Stimulated activated naive B cell treated with anti-CD40 and anti-IgM and Interleukin-4, amounts not matched to agents 10 μg/mL and 1 μg/mL and 100 μg/mL, for 72 hours (primary cell): ENCODE data around the gene COL8A2.

Experiments used
- ATAC-seq, 2 donors: fragments of 150-1000 bp; cut with Tn5 transposase; replicated peaks; 2 replicates each; pipeline ENCODE4 v1.10.0; 2021; ENCODE audit warnings: moderate library complexity in 1 of 2
- DNase-seq: peaks from one replicate; pipeline ENCODE4 v3.0.0; 2021
- H3K27ac Mint-ChIP-seq: one replicate; pipeline ENCODE4 v1.8.0; 2022; ENCODE audit warnings: mild to moderate bottlenecking, mixed read lengths
- H3K27me3 Mint-ChIP-seq, 2 donors: one replicate each; pipeline ENCODE4 v1.8.0; 2022; ENCODE audit warnings: mixed read lengths in 2 of 2
- H3K36me3 Mint-ChIP-seq, 2 donors: one replicate each; pipeline ENCODE4 v1.8.0; 2022; ENCODE audit warnings: mixed read lengths in 2 of 2, mild to moderate bottlenecking in 1 of 2
- H3K4me1 Mint-ChIP-seq, 2 donors: one replicate each; pipeline ENCODE4 v1.8.0; 2022; ENCODE audit warnings: mixed read lengths in 2 of 2, mild to moderate bottlenecking in 1 of 2
- H3K4me3 Mint-ChIP-seq, 2 donors: one replicate each; pipeline ENCODE4 v1.8.0; 2022; ENCODE audit warnings: mild to moderate bottlenecking in 2 of 2, mixed read lengths in 2 of 2, moderate library complexity in 1 of 2
- H3K9me3 Mint-ChIP-seq, 2 donors: one replicate each; pipeline ENCODE4 v1.8.0; 2022; ENCODE audit warnings: mixed read lengths in 2 of 2, mild to moderate bottlenecking in 1 of 2

Gene COL8A2

GRCh38 chr1:36122062-36123030 lies 2.7 kb downstream of the COL8A2 start:
- ATAC-seq, result no peak
- Mint-ChIP-seq H3K4me3 (peak overlapping the region; percentile 3 to 72), H3K36me3 (no peaks in the 10 kb centered on the region), H3K9me3 (no peaks in the 10 kb centered on the region), H3K4me1 (peaks cover 28 to 39% of the 10 kb centered on the region in 2 donors), H3K27ac (no peak overlapping the region), H3K27me3 (peaks cover 21 to 29% of the 10 kb centered on the region in 2 donors)
- no peak for DNase-seq

DNA sequence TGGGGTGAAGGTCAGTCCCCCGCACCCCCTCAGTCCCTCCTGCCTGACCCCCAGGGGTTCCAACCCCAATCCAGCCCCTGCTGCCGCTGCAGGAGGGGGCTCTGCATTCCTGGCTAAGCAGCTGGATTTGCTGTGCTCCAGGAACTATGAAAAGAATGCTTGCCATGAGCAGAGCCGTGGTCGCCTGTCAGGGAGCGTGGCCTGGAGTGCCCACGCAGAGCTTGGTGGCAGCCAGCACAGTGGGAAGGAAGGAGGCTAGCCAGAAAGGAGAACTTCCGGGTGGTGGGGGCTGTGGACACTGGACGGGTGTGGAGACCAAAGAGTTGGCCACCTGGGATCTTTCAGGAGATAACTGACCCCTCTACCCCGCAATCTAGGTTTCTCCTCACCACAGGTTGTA lies 5.6 kb downstream of the COL8A2 start:
- Mint-ChIP-seq H3K27me3 (peaks cover 4 to 19% of the 10 kb centered on the region in 2 donors), H3K27ac (no peak overlapping the region), H3K9me3 (no peaks in the 10 kb centered on the region), H3K4me1 (peaks cover 14 to 23% of the 10 kb centered on the region in 2 donors), H3K4me3 (no peak overlapping the region), H3K36me3 (peaks cover 0 to 1% of the 10 kb centered on the region in 2 donors)
- ATAC-seq (no peak), DNase-seq (no peak)

DNA sequence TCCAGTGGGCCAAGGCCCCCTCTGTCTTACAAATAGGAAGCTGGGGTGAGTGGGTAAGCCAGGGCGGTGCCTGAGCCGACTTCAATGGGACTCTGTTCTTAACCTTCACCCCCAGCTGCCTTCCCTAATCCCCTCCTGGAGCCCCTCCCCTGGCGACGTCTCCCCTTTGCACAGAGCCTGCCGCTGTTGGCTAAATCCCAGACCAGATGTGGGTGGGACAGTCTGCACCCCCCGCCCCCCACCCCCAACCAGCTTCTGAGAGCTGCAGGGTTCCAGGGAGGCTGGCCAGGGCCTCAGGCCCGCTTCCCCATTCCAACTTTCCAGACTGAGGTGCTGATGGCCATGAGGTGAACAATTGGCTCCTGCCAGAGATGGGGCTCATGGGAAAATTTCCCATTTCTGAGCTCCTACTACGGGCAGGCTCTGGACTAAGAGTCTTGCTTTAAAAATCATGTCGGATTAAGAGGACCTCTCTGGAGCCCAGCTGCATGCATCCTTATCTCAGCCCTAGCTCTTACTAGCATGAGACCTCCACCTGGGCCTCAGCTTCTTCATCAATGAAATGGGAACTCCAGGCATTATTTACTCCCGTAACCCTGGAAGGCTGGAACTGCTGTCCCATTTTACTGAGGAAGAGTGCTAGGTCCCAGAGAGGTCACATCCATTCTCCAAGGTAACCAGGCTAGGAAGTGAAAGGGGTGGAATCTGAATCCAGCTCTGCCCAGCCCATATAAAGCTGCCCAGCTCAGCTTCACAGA lies 6.4 kb downstream of the COL8A2 start:
- no peak for DNase-seq
- no peak for ATAC-seq
- no peak overlapping the region for H3K27ac Mint-ChIP-seq
- H3K36me3 Mint-ChIP-seq, result peaks cover 0 to 6% of the 10 kb centered on the region in 2 donors
- H3K27me3 Mint-ChIP-seq, result peaks cover 0 to 17% of the 10 kb centered on the region in 2 donors
- H3K9me3 Mint-ChIP-seq, result no peaks in the 10 kb centered on the region
- no peak overlapping the region for H3K4me3 Mint-ChIP-seq
- H3K4me1 Mint-ChIP-seq, result peaks cover 13 to 15% of the 10 kb centered on the region in 2 donors

- H3K36me3 Mint-ChIP-seq, result peaks cover 3 to 11% of the 10 kb centered on the region in 2 donors
- no peak for DNase-seq
- H3K4me1 Mint-ChIP-seq, result no peaks in the 10 kb centered on the region
- peaks cover 0 to 11% of the 10 kb centered on the region in 2 donors for H3K27me3 Mint-ChIP-seq
- H3K9me3 Mint-ChIP-seq, result no peaks in the 10 kb centered on the region
- ATAC-seq, result no peak
- H3K27ac Mint-ChIP-seq, result no peak overlapping the region
- no peak overlapping the region for H3K4me3 Mint-ChIP-seq
Observed at GRCh38 chr1:36116901-36117300, 8.1 kb downstream of the COL8A2 start.

DNA sequence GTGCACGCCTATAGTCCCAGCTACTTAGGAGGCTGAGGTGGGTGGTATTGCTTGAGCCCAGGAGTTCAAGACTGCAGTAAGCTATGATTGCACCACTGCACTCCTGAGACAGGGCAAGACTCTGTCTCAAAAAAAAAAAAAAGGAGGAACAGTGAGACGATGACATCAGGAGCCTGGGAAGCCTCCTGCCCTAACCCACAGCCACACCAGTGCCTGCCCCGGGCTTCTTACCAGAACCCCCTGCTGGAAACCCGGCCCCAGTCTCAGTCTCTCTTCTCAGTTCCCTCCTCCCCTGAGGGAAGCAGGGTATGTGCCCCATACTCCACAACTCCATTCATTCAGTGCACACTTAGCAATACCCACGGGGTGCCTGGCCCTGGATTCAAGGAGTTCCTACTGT lies 9.1 kb downstream of the COL8A2 start:
- DNase-seq (no peak), ATAC-seq (no peak)
- H3K36me3 Mint-ChIP-seq, result peaks cover 3 to 11% of the 10 kb centered on the region in 2 donors
- H3K9me3 Mint-ChIP-seq, result no peaks in the 10 kb centered on the region
- H3K27ac Mint-ChIP-seq, result no peak overlapping the region
- H3K4me1 Mint-ChIP-seq, result no peaks in the 10 kb centered on the region
- peaks cover 0 to 11% of the 10 kb centered on the region in 2 donors for H3K27me3 Mint-ChIP-seq
- H3K4me3 Mint-ChIP-seq, result no peak overlapping the region

- peaks cover 0 to 11% of the 10 kb centered on the region in 2 donors for H3K27me3 Mint-ChIP-seq
- H3K4me1 Mint-ChIP-seq, result no peaks in the 10 kb centered on the region
- DNase-seq, result no peak
- H3K9me3 Mint-ChIP-seq, result no peaks in the 10 kb centered on the region
- H3K4me3 Mint-ChIP-seq, result no peak overlapping the region
- peaks cover 3 to 11% of the 10 kb centered on the region in 2 donors for H3K36me3 Mint-ChIP-seq
- no peak for ATAC-seq
- no peak overlapping the region for H3K27ac Mint-ChIP-seq
Observed at GRCh38 chr1:36115200-36115669, 9.8 kb downstream of the COL8A2 start.

DNA sequence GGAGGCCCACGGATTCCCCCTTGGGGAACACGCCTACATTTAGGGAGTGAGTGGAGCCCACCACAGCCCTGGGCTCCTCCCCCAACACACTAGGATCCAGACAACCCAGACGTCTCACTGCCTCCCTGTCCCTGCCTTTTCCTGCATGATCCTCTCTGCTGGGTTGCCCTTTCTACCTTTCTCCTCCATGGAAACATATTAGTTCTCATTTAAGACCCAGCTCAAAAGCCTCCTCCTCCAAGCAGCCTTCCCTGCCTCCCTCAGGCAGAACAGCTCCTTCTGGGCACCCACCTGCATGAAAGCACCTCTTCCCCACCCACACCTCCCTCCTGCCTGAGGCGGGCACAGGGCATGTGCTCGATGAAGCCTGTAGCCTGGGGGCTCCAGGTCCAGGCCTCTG lies 10.7 kb downstream of the COL8A2 start:
- H3K27ac Mint-ChIP-seq, result no peak overlapping the region
- peaks cover 0 to 11% of the 10 kb centered on the region in 2 donors for H3K27me3 Mint-ChIP-seq
- H3K4me1 Mint-ChIP-seq, result no peaks in the 10 kb centered on the region
- DNase-seq, result no peak
- no peak overlapping the region for H3K4me3 Mint-ChIP-seq
- ATAC-seq, result no peak
- H3K36me3 Mint-ChIP-seq, result peaks cover 3 to 11% of the 10 kb centered on the region in 2 donors
- H3K9me3 Mint-ChIP-seq, result no peaks in the 10 kb centered on the region

- DNase-seq (no peak), ATAC-seq (no peak)
- Mint-ChIP-seq H3K4me1 (peaks cover 0 to 3% of the 10 kb centered on the region in 2 donors), H3K9me3 (no peaks in the 10 kb centered on the region), H3K4me3 (no peak overlapping the region), H3K27me3 (peaks cover 0 to 11% of the 10 kb centered on the region in 2 donors), H3K36me3 (peaks cover 3 to 11% of the 10 kb centered on the region in 2 donors), H3K27ac (no peak overlapping the region)
Observed at GRCh38 chr1:36112823-36113222, 12.2 kb downstream of the COL8A2 start.

DNA sequence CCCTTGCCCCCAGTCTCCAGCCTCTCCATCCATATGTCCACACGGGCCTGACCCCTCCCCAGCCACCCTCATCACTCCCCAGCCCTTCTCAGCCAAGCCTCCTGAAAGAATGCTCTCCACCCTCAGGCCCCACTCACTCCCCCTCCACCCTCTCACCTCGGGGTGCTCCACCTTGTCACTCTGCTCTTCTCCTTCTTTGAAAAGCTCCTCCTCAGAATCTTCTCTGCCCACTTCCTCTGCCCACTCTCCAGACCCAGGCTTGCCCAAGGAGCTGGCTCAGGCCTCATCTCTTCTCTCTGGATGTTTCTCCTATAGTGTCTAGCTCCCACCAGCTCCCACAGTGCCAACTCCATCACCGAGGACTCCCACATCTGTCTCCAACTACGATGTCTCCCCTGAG lies 13.9 kb downstream of the COL8A2 start:
- DNase-seq (no peak), ATAC-seq (no peak)
- peaks cover 0 to 3% of the 10 kb centered on the region in 2 donors for H3K4me1 Mint-ChIP-seq
- H3K9me3 Mint-ChIP-seq, result no peaks in the 10 kb centered on the region
- H3K27ac Mint-ChIP-seq, result no peak overlapping the region
- peaks cover 0 to 7% of the 10 kb centered on the region in 2 donors for H3K27me3 Mint-ChIP-seq
- no peak overlapping the region for H3K4me3 Mint-ChIP-seq
- peaks cover 3 to 11% of the 10 kb centered on the region in 2 donors for H3K36me3 Mint-ChIP-seq

- Mint-ChIP-seq H3K27ac (no peak overlapping the region), H3K4me3 (no peak overlapping the region), H3K4me1 (peaks cover 0 to 3% of the 10 kb centered on the region in 2 donors), H3K27me3 (peaks cover 0 to 7% of the 10 kb centered on the region in 2 donors), H3K9me3 (no peaks in the 10 kb centered on the region), H3K36me3 (peaks cover 3 to 7% of the 10 kb centered on the region in 2 donors)
- peak in 1 of 2 donors; percentile 36 for ATAC-seq
- no peak for DNase-seq
Observed at GRCh38 chr1:36109041-36109679, 15.9 kb downstream of the COL8A2 start.

DNA sequence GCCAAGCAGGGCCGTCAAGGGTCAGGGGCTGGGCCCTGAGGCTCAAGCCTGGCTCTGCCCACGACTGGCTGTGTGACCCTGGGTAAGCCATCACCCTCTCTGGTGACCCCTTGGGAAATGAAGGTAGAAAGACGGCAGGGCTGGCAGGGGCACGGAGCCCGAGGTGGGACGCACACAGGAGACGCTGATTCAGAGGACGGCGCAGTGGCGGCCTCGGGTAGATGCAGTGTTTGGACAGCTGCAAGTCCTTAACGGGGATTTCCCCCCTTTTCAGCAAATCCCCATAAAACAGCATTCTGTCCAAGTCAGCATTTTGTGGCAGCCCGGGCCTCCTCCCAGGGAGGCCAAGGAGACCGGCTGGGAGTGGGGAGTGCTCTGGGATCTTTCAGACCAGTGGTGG lies 16.7 kb downstream of the COL8A2 start:
- peaks cover 2 to 3% of the 10 kb centered on the region in 2 donors for H3K36me3 Mint-ChIP-seq
- no peak for ATAC-seq
- H3K27ac Mint-ChIP-seq, result no peak overlapping the region
- no peak for DNase-seq
- H3K4me3 Mint-ChIP-seq, result no peak overlapping the region
- peaks cover 0 to 3% of the 10 kb centered on the region in 2 donors for H3K4me1 Mint-ChIP-seq
- no peaks in the 10 kb centered on the region for H3K9me3 Mint-ChIP-seq
- H3K27me3 Mint-ChIP-seq, result peaks cover 0 to 2% of the 10 kb centered on the region in 2 donors

DNA sequence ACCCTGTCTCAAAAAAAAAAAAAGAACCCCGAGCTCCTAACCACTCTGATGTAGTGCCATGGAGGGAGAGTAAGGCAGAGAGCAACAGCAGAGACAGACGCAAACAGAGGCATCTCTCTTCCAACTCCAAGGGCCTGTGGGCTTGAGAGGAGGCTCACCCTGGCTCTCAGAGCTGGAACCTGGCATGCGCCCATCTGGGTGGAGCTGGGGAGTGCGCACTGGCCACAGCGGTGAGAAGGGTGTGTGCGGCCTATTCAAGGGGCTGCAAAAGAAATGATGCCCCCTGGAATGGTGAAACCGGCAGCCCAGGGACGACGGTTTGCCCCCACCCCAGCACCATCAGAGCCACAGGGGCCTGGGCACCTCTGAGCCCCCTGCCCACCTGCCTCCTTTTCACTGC lies 17.6 kb downstream of the COL8A2 start:
- peaks cover 0 to 3% of the 10 kb centered on the region in 2 donors for H3K4me1 Mint-ChIP-seq
- H3K4me3 Mint-ChIP-seq, result no peak overlapping the region
- ATAC-seq (no peak), DNase-seq (no peak)
- H3K27ac Mint-ChIP-seq, result no peak overlapping the region
- peaks cover 0 to 2% of the 10 kb centered on the region in 2 donors for H3K36me3 Mint-ChIP-seq
- H3K9me3 Mint-ChIP-seq, result no peaks in the 10 kb centered on the region
- no peaks in the 10 kb centered on the region for H3K27me3 Mint-ChIP-seq

GRCh38 chr1:36106269-36106668 lies 18.8 kb downstream of the COL8A2 start:
- Mint-ChIP-seq H3K27ac (peak overlapping the region; percentile 56), H3K9me3 (no peaks in the 10 kb centered on the region), H3K4me3 (no peak overlapping the region), H3K27me3 (no peaks in the 10 kb centered on the region), H3K4me1 (peaks cover 0 to 3% of the 10 kb centered on the region in 2 donors), H3K36me3 (no peaks in the 10 kb centered on the region)
- ATAC-seq (no peak), DNase-seq (no peak)

DNA sequence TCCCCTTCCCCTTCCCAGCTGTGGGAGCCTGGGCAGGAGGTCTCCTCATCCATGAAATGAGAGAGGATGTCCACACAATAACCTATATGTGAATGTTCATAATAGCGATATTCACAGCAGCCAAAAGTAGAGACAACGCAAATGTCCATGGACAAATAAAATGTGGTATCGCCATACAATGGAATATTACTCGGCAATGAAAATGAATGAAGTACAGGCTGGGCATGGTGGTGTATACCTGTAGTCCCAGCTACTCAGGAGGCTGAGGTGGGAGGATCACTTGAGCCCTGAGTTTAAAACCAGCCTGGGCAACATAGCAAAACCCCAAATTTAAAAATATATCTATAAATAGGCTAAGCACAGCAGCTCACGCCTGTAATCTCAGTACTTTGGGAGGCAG lies 23.5 kb downstream of the COL8A2 start:
- Mint-ChIP-seq H3K36me3 (peaks cover 4 to 6% of the 10 kb centered on the region in 2 donors), H3K9me3 (no peaks in the 10 kb centered on the region), H3K27me3 (no peaks in the 10 kb centered on the region), H3K4me1 (peaks cover 0 to 9% of the 10 kb centered on the region in 2 donors), H3K4me3 (no peak overlapping the region), H3K27ac (no peak overlapping the region)
- no peak for DNase-seq
- no peak for ATAC-seq
